ENCODE data around the gene FKBP1A. TPM values are rescaled to one million over a fixed set of nuclear protein-coding genes. Genes with fewer than 3 reads are reported as not detected.

The FKBP1A gene
- total RNA-seq, 5 donors from 2014 or later (not counting 1 experiment from before 2014, with no cell fraction given), result 76.7 to 90.4 (median 79.9) TPM

GRCh38 chr20:1427457-1428054 lies 34.7 kb upstream of the FKBP1A start:
- ATAC-seq (replicated peaks in 1 of 4), result no peak
- no peaks in the 10 kb centered on the region for H3K9me3 ChIP-seq
- no peak overlapping the region for H3K27ac ChIP-seq (ENCODE audit: low read length)
- POLR2A ChIA-PET, result no interaction called here
- CTCF ChIA-PET, result no interaction called here
- Mint-ChIP-seq H3K27ac (no peak overlapping the region), H3K9me3 (no peaks in the 10 kb centered on the region), H3K36me3 (peaks cover under 1% of the 10 kb centered on the region), H3K4me3 (no peak overlapping the region), H3K4me1 (peaks cover 5 to 22% (median 12%) of the 10 kb centered on the region in 3 donors), H3K27me3 (peaks cover 0 to 7% of the 10 kb centered on the region in 2 donors)
- no peaks in the 10 kb centered on the region for H3K36me3 ChIP-seq (ENCODE audit: control insufficient read depth in 2 of 2, extremely low read depth in 1 of 2, insufficient read depth in 1 of 2, low read length in 1 of 2)
- DNase-seq, result no peak
- peaks cover 0 to 2% of the 10 kb centered on the region in 2 experiments for H3K4me1 ChIP-seq (ENCODE audit: control insufficient read depth in 1 of 2, extremely low read depth in 1 of 2, insufficient read depth in 2 of 2, low read length in 2 of 2)
- peaks cover 0 to 11% of the 10 kb centered on the region in 2 experiments for H3K27me3 ChIP-seq (replicated peaks in 1 of 2; ENCODE audit: control insufficient read depth in 2 of 2, extremely low read depth in 1 of 2, insufficient read depth in 2 of 2, low read length in 1 of 2)
- H3K4me3 ChIP-seq (ENCODE audit: control insufficient read depth in 1 of 2, extremely low read depth in 1 of 2, low read length in 1 of 2), result no peak overlapping the region
- WGBS (ENCODE audit: insufficient coverage), result 100% methylated on average over 1 of the region's 3 CpGs

- no peak for ATAC-seq (replicated peaks in 1 of 4)
- no peaks in the 10 kb centered on the region for H3K36me3 Mint-ChIP-seq
- peaks cover 0 to 11% of the 10 kb centered on the region in 2 experiments for H3K27me3 ChIP-seq (replicated peaks in 1 of 2; ENCODE audit: control insufficient read depth in 2 of 2, extremely low read depth in 1 of 2, insufficient read depth in 2 of 2, low read length in 1 of 2)
- H3K36me3 ChIP-seq (ENCODE audit: control insufficient read depth in 2 of 2, extremely low read depth in 1 of 2, insufficient read depth in 1 of 2, low read length in 1 of 2), result no peaks in the 10 kb centered on the region
- peaks cover 0 to 3% (median under 1%) of the 10 kb centered on the region in 3 donors for H3K9me3 Mint-ChIP-seq
- DNase-seq, result no peak
- CTCF ChIA-PET, result no interaction called here
- no peak overlapping the region for H3K4me3 Mint-ChIP-seq
- WGBS (ENCODE audit: insufficient coverage), result 89% methylated on average over 3 of the region's 4 CpGs
- no peak overlapping the region for H3K4me3 ChIP-seq (ENCODE audit: control insufficient read depth in 1 of 2, extremely low read depth in 1 of 2, low read length in 1 of 2)
- H3K27ac Mint-ChIP-seq, result no peak overlapping the region
- POLR2A ChIA-PET, result interaction anchor here in 1 of 2 donors (0.6 kb wide), 2 partner anchors 33 to 135 kb away, joined by 4 read pairs; no protein-coding TSS in a partner anchor
- no peaks in the 10 kb centered on the region for H3K9me3 ChIP-seq
- peaks cover 0 to 7% of the 10 kb centered on the region in 2 donors for H3K27me3 Mint-ChIP-seq
- peaks cover 0 to 4% of the 10 kb centered on the region in 2 experiments for H3K4me1 ChIP-seq (ENCODE audit: control insufficient read depth in 1 of 2, extremely low read depth in 1 of 2, insufficient read depth in 2 of 2, low read length in 2 of 2)
- H3K4me1 Mint-ChIP-seq, result peaks cover 4 to 21% (median 11%) of the 10 kb centered on the region in 3 donors
- no peak overlapping the region for H3K27ac ChIP-seq (ENCODE audit: low read length)
These were observed 33.5 kb upstream of the FKBP1A start for GRCh38 chr20:1426231-1426849.

GRCh38 chr20:1424336-1424735 lies 31.5 kb upstream of the FKBP1A start:
- Mint-ChIP-seq H3K27me3 (peaks cover 0 to 7% of the 10 kb centered on the region in 2 donors), H3K36me3 (peaks cover 7% of the 10 kb centered on the region), H3K4me1 (peaks cover 4 to 21% (median 9%) of the 10 kb centered on the region in 3 donors), H3K27ac (no peak overlapping the region), H3K4me3 (no peak overlapping the region), H3K9me3 (peaks cover 8 to 20% (median 14%) of the 10 kb centered on the region in 3 donors)
- ATAC-seq (replicated peaks in 1 of 4) (no peak), DNase-seq (no peak)
- no peak overlapping the region for H3K27ac ChIP-seq (ENCODE audit: low read length)
- CTCF ChIA-PET, result interaction anchor here in 1 of 2 donors (1.0 kb wide), 1 partner anchor 14 kb away, joined by 3 read pairs; no protein-coding TSS in a partner anchor
- no peak overlapping the region for H3K4me3 ChIP-seq (ENCODE audit: control insufficient read depth in 1 of 2, extremely low read depth in 1 of 2, low read length in 1 of 2)
- H3K4me1 ChIP-seq (ENCODE audit: control insufficient read depth in 1 of 2, extremely low read depth in 1 of 2, insufficient read depth in 2 of 2, low read length in 2 of 2), result peaks cover 0 to 4% of the 10 kb centered on the region in 2 experiments
- 43% methylated on average over 1 of the region's 1 CpG for WGBS (ENCODE audit: insufficient coverage)
- peaks cover 5% of the 10 kb centered on the region for H3K9me3 ChIP-seq
- POLR2A ChIA-PET, result no interaction called here
- H3K36me3 ChIP-seq (ENCODE audit: control insufficient read depth in 2 of 2, extremely low read depth in 1 of 2, insufficient read depth in 1 of 2, low read length in 1 of 2), result no peaks in the 10 kb centered on the region
- peaks cover 0 to 11% of the 10 kb centered on the region in 2 experiments for H3K27me3 ChIP-seq (replicated peaks in 1 of 2; ENCODE audit: control insufficient read depth in 2 of 2, extremely low read depth in 1 of 2, insufficient read depth in 2 of 2, low read length in 1 of 2)

GRCh38 chr20:1423625-1424106 lies 30.8 kb upstream of the FKBP1A start:
- DNase-seq (peak in 11 of 35 experiments; percentile 4 to 44 (median 13)), ATAC-seq (replicated peaks in 1 of 4) (peak in 1 of 4 experiments; percentile 50)
- POLR2A ChIA-PET, result no interaction called here
- no peaks in the 10 kb centered on the region for H3K36me3 ChIP-seq (ENCODE audit: control insufficient read depth in 2 of 2, extremely low read depth in 1 of 2, insufficient read depth in 1 of 2, low read length in 1 of 2)
- no peak overlapping the region for H3K27ac ChIP-seq (ENCODE audit: low read length)
- peaks cover 0 to 11% of the 10 kb centered on the region in 2 experiments for H3K27me3 ChIP-seq (replicated peaks in 1 of 2; ENCODE audit: control insufficient read depth in 2 of 2, extremely low read depth in 1 of 2, insufficient read depth in 2 of 2, low read length in 1 of 2)
- peaks cover 3 to 6% of the 10 kb centered on the region in 2 donors for H3K27me3 Mint-ChIP-seq
- no peak overlapping the region for H3K4me3 ChIP-seq (ENCODE audit: control insufficient read depth in 1 of 2, extremely low read depth in 1 of 2, low read length in 1 of 2)
- CTCF ChIA-PET, result no interaction called here
- H3K36me3 Mint-ChIP-seq, result peaks cover 7% of the 10 kb centered on the region
- peaks cover 0 to 4% of the 10 kb centered on the region in 2 experiments for H3K4me1 ChIP-seq (ENCODE audit: control insufficient read depth in 1 of 2, extremely low read depth in 1 of 2, insufficient read depth in 2 of 2, low read length in 2 of 2)
- H3K9me3 ChIP-seq, result peaks cover 5% of the 10 kb centered on the region
- H3K4me3 Mint-ChIP-seq, result no peak overlapping the region
- H3K27ac Mint-ChIP-seq, result no peak overlapping the region
- 78% methylated on average over 6 of the region's 7 CpGs for WGBS (ENCODE audit: insufficient coverage)
- H3K4me1 Mint-ChIP-seq, result peaks cover 4 to 21% (median 9%) of the 10 kb centered on the region in 3 donors
- H3K9me3 Mint-ChIP-seq, result peaks cover 12 to 25% (median 19%) of the 10 kb centered on the region in 3 donors

- Histone ChIP-seq H3K4me1 (ENCODE audit: control insufficient read depth in 1 of 2, extremely low read depth in 1 of 2, insufficient read depth in 2 of 2, low read length in 2 of 2) (peaks cover 0 to 4% of the 10 kb centered on the region in 2 experiments), H3K36me3 (ENCODE audit: control insufficient read depth in 2 of 2, extremely low read depth in 1 of 2, insufficient read depth in 1 of 2, low read length in 1 of 2) (no peaks in the 10 kb centered on the region), H3K27ac (ENCODE audit: low read length) (no peak overlapping the region), H3K9me3 (peaks cover 5% of the 10 kb centered on the region), H3K4me3 (ENCODE audit: control insufficient read depth in 1 of 2, extremely low read depth in 1 of 2, low read length in 1 of 2) (no peak overlapping the region), H3K27me3 (replicated peaks in 1 of 2; ENCODE audit: control insufficient read depth in 2 of 2, extremely low read depth in 1 of 2, insufficient read depth in 2 of 2, low read length in 1 of 2) (peaks cover 0 to 14% of the 10 kb centered on the region in 2 experiments)
- Mint-ChIP-seq H3K27ac (peak overlapping the region in 1 of 2 donors; percentile 35), H3K4me3 (no peak overlapping the region), H3K9me3 (peaks cover 13 to 25% (median 23%) of the 10 kb centered on the region in 3 donors), H3K27me3 (peaks cover 3 to 6% of the 10 kb centered on the region in 2 donors), H3K4me1 (peaks cover 4 to 21% (median 9%) of the 10 kb centered on the region in 3 donors), H3K36me3 (peaks cover 7% of the 10 kb centered on the region)
- DNase-seq (no peak), ATAC-seq (replicated peaks in 1 of 4) (no peak)
- CTCF ChIA-PET, result no interaction called here
- 88% methylated on average over 4 of the region's 6 CpGs for WGBS (ENCODE audit: insufficient coverage)
- POLR2A ChIA-PET, result no interaction called here
These were observed 30.4 kb upstream of the FKBP1A start for GRCh38 chr20:1423206-1423605.

- Histone ChIP-seq H3K36me3 (ENCODE audit: control insufficient read depth in 2 of 2, extremely low read depth in 1 of 2, insufficient read depth in 1 of 2, low read length in 1 of 2) (no peaks in the 10 kb centered on the region), H3K27ac (ENCODE audit: low read length) (no peak overlapping the region), H3K4me1 (ENCODE audit: control insufficient read depth in 1 of 2, extremely low read depth in 1 of 2, insufficient read depth in 2 of 2, low read length in 2 of 2) (peaks cover 0 to 4% of the 10 kb centered on the region in 2 experiments), H3K9me3 (peaks cover 5% of the 10 kb centered on the region), H3K4me3 (ENCODE audit: control insufficient read depth in 1 of 2, extremely low read depth in 1 of 2, low read length in 1 of 2) (no peak overlapping the region), H3K27me3 (replicated peaks in 1 of 2; ENCODE audit: control insufficient read depth in 2 of 2, extremely low read depth in 1 of 2, insufficient read depth in 2 of 2, low read length in 1 of 2) (peaks cover 0 to 16% of the 10 kb centered on the region in 2 experiments)
- Mint-ChIP-seq H3K4me1 (peaks cover 4 to 21% (median 9%) of the 10 kb centered on the region in 3 donors), H3K27me3 (peaks cover 3 to 6% of the 10 kb centered on the region in 2 donors), H3K36me3 (peaks cover 7% of the 10 kb centered on the region), H3K4me3 (no peak overlapping the region), H3K9me3 (peaks cover 13 to 25% (median 23%) of the 10 kb centered on the region in 3 donors), H3K27ac (peak overlapping the region in 1 of 2 donors; percentile 35)
- peak in 3 of 4 experiments; percentile 58 to 73 (median 64) for ATAC-seq (replicated peaks in 1 of 4)
- ChIA-PET CTCF (no interaction called here), POLR2A (no interaction called here)
- 44% methylated on average over 2 of the region's 3 CpGs for WGBS (ENCODE audit: insufficient coverage)
- DNase-seq, result no peak
These were observed 29.9 kb upstream of the FKBP1A start for GRCh38 chr20:1422753-1423152.
